GM19324 (cell line): Measurements from ENCODE around the gene ZNF391.
A peak's percentile ranks its signal among the peaks of the same experiment; 100 is the strongest.
"Not testable (repeated sequence)": the region's sequence is repeated elsewhere in the genome, so short reads cannot be mapped to it uniquely, and the experiment has no call there.

ENCODE experiments used
- ATAC-seq: cut with Tn5 transposase; IDR thresholded peaks from one replicate; pipeline ENCODE4 v1.9.1; 2021; ENCODE audit warnings: mild to moderate bottlenecking, moderate library complexity; ENCODE audit not compliant: unreplicated experiment, low FRiP score

ZNF391 gene

DNA sequence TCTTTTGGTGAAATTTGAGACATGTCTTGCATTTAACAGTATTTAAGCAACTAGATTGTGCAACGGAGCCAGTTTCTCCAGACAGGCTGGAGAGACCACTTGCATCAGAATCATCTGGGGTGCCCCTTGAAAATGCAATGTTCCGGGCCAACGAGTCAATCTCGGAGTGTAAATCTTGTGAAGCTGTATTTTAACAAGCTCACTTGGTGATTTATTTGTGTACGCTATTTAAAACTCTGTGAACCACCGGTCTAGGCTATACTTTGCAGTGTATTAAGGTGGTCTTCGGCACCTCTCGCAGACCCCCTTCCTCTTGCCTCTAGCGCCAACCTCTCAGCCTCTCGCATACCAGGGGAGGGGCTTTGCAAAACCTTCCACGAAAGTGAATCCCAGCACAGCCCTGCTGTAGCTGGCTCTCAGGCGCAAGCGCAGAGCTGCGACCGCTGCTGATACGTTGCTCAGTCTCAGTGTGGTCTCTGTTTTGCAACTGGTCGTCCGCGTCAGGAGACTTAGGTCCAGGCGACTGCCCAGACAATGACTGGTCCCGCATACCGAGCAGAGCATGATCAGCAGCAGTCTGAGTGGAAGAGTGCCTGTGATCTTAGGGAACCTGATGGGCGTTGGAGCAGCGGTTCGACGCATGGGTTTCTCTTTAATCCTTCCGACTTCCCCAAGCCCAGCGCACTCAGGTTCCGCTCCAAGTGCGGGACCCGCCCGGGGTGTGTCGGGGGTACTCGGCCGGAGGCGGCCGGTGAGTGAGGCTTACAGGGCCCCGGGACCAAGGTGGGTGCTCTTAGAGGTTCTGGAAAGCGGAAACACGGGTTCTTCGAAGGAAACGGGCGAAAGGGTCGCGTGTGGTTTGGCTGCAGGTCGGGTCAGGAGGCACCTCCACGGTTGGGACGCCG lies at the start of gene ZNF391:
Gene ZNF391, plus strand, starts transcription at position 467 of the 905 bp plus-strand sequence. CDS start 11,612 bp downstream, outside the sequence.
- peak; percentile 95 for ATAC-seq

- ATAC-seq = no peak
Observed at GRCh38 chr6:27352850-27353249, 35.7 kb upstream of the ZNF391 start.

DNA sequence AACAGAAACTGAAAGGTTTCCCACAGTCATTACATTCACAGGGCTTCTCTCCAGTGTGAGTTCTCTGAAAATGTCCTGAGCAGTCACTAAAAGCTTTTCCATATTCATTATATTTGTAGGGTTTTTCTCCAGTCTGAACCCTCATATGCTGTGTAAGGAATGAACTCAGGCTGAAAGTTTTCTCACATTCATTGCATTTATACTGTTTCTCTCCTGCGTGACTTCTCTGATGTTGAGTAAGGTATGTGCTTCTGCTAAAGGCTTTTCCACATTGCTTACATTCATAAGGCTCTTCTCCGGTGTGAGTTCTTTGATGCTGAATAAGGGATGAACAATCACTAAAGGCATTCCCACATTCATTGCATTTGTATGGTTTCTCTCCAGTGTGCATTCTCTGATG lies 29.8 kb upstream of the ZNF391 start:
- ATAC-seq = no peak

- no peak for ATAC-seq
Observed at GRCh38 chr6:27359231-27359630, 29.3 kb upstream of the ZNF391 start.

DNA sequence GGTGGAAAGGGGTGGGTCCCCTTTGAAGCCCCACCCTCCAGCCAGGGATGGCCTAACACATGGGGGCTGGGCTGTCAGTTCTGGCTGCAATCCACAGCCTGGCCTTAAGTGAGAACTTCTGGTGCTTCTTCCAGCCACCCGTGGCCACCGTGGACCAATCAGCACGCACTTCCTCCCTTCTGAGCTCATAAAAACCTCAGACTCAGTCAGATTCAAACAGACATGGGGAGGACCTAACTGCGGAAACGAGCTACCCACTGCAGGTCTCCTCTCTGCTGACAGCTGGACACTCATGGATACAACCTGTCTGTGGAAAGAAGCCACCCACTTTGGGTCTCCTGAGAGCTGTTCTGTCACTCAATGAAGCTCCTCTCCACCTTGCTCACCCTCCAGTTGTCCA lies 20.4 kb upstream of the ZNF391 start:
- no peak for ATAC-seq

DNA sequence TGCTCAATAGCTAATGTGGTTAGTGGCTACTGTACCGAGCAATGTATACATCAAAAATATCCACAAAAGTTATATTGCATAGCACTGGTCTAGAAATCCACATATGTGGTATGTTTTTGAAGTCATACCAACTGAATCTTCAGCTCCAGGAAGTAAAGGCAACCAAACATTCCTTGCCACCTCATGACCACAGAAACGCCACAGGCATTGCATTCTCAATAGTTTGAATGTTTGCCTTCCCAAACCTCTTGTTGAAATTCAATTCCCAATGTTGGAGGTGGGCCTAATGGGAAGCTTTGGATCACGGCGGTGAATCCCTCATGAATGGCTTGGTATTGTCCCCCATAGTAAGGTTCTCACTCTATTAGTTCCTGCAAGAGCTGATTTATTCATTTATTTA lies 18.2 kb upstream of the ZNF391 start:
- ATAC-seq = no peak

- ATAC-seq = peak; percentile 86
Observed at GRCh38 chr6:27374824-27375612, 13.5 kb upstream of the ZNF391 start.

- ATAC-seq = no peak
Observed at GRCh38 chr6:27375613-27376079, 12.9 kb upstream of the ZNF391 start.

GRCh38 chr6:27378406-27378805 lies 10.2 kb upstream of the ZNF391 start:
- not testable (repeated sequence) for ATAC-seq

- not testable (repeated sequence) for ATAC-seq
Observed at GRCh38 chr6:27381001-27381400, 7.6 kb upstream of the ZNF391 start.

DNA sequence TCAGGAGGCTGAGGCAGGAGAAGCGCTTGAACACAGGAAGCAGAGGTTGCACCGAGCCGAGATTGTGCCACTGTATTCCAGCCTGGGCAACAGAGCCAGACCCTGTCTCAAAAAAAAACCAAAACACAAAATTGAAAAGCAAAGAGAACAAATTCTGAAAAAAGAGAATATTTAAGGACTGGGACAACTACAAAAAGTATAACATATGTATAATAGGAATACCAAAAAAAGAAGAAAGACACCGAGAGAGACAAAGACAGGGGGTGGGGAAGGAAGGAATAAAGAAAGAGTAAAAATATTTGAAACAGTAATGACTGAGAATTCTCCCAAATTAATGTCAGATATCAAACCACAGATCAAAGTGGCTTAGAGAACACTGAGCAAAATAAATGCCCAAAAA lies 5.5 kb upstream of the ZNF391 start:
- no peak for ATAC-seq

- ATAC-seq = no peak
Observed at GRCh38 chr6:27383481-27383880, 5.1 kb upstream of the ZNF391 start.

- ATAC-seq = no peak
Observed at GRCh38 chr6:27392623-27393022, 4.1 kb downstream of the ZNF391 start.

DNA sequence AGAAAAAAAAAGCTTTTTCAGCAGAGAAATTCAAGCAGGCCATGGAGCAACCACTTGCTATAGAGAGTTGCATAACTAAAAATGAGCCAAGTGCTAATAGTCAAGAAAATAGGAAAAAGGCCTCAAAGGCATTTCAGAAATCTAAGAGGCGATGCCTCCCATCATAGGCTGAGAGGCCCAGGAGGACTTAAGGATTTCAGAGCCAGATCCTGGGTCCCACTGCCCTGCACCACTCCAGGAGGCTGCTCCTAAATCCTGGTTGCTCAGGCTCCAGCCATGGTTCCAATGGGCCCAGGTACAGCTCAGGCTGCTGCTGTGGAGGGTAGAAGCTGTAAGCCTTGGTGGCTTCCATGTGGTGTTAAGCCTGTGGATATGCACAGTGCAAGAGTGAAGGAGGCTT lies 5.5 kb downstream of the ZNF391 start:
- no peak for ATAC-seq

- no peak for ATAC-seq
Observed at GRCh38 chr6:27400877-27401642, 12.5 kb downstream of the ZNF391 start.

- no peak for ATAC-seq
Observed at GRCh38 chr6:27406085-27406484, 17.5 kb downstream of the ZNF391 start.

DNA sequence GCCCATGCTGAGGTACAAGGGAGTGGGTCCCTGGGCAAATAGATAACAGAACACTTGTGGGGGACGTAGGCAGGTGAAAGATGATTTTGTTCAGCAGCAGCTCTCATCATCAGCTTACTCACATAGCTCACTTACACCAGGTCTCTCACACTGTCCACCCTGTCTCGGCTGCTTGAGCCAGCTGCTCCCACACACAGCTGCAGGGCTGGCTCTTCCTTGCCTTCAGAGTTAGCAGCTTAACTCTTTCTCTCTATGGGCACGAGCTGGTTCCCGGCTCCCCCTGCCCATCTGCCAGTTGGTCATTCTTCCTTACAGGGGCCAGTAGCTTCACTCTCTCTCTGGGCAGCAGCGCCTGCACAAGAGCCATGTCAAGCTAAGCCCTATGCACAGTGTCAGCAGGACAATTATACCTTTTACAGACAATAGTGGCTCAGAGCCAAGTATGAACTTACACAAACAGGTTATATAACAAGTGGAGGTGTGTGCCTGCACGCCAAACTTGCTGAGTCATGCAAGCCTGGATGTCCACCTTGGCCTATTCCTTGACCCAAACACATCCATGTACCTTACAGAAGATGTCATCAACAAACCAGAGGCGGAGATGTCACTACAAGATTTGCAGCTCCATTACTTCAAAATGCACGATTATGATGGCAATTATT lies 18.7 kb downstream of the ZNF391 start:
- no peak for ATAC-seq

- ATAC-seq = no peak
Observed at GRCh38 chr6:27414300-27414699, 25.7 kb downstream of the ZNF391 start.

- ATAC-seq = no peak
Observed at GRCh38 chr6:27414996-27415395, 26.4 kb downstream of the ZNF391 start.

- no peak for ATAC-seq
Observed at GRCh38 chr6:27415898-27416297, 27.3 kb downstream of the ZNF391 start.
